ENCODE measurements around the gene CD72.

DNA sequence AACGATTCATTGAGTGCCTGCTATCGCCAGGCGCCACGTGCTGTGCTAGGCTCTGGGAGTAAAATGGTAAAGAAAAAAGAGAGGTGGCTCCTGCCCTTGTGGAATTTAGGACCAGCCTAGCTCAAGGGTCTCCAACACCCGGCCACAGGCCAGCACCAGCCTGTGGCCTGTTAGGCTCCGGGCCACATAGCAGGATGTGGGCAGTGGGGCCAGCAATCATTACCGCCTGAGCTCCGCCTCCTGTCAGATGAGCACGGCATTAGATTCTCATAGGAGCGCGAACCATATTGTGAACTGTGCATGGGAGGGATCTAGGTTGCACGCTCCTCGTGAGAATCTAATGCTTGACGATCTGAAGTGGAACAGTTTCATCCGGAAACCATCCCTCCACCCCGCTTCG is 38.1 kb upstream of the CD72 start:
- TF ChIP-seq, protein P1, sequence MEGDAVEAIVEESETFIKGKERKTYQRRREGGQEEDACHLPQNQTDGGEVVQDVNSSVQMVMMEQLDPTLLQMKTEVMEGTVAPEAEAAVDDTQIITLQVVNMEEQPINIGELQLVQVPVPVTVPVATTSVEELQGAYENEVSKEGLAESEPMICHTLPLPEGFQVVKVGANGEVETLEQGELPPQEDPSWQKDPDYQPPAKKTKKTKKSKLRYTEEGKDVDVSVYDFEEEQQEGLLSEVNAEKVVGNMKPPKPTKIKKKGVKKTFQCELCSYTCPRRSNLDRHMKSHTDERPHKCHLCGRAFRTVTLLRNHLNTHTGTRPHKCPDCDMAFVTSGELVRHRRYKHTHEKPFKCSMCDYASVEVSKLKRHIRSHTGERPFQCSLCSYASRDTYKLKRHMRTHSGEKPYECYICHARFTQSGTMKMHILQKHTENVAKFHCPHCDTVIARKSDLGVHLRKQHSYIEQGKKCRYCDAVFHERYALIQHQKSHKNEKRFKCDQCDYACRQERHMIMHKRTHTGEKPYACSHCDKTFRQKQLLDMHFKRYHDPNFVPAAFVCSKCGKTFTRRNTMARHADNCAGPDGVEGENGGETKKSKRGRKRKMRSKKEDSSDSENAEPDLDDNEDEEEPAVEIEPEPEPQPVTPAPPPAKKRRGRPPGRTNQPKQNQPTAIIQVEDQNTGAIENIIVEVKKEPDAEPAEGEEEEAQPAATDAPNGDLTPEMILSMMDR (IDR thresholded peaks at IDR 0.05) = no peak
- TF ChIP-seq POLR2A (IDR thresholded peaks at IDR 0.05) = no peak

Measured in esophagus squamous epithelium (tissue), 4 donors.